ENCODE results near the gene SHMT1. TPM values are rescaled to one million over a fixed set of nuclear protein-coding genes. Genes with fewer than 3 reads are reported as not detected.
"Not testable (repeated sequence)": the region's sequence is repeated elsewhere in the genome, so short reads cannot be mapped to it uniquely, and the experiment has no call there.

The SHMT1 gene
- total RNA-seq = 34.2 TPM
- polyA plus RNA-seq = 16.1 TPM
- long read RNA-seq, donor 1, partial matches to known transcripts = 0 of 1 reads
- long read RNA-seq, donor 1, other reads (novel, unspliced or antisense) = 0 of 1 reads
- long read RNA-seq, donor 2 = 0 reads
- long read RNA-seq, donor 3, transcript SHMT1-201 (12 exons, 2,464 nt) = major isoform, 8 of 9 reads
- long read RNA-seq, donor 3, partial matches to known transcripts = 0 of 9 reads
- long read RNA-seq, donor 3, other reads (novel, unspliced or antisense) = 0 of 9 reads
- long read RNA-seq, donor 4, partial matches to known transcripts = 0 of 4 reads
- long read RNA-seq, donor 4, other reads (novel, unspliced or antisense) = 0 of 4 reads
- long read RNA-seq, donor 5, transcript SHMT1-201 (12 exons, 2,464 nt) = major isoform, 13 of 22 reads
- long read RNA-seq, donor 5, partial matches to known transcripts = 5 of 22 reads
- long read RNA-seq, donor 5, other reads (novel, unspliced or antisense) = 0 of 22 reads
- long read RNA-seq, donor 6, transcript SHMT1-201 (12 exons, 2,464 nt) = major isoform, 8 of 18 reads
- long read RNA-seq, donor 6, partial matches to known transcripts = 7 of 18 reads
- long read RNA-seq, donor 6, other reads (novel, unspliced or antisense) = 0 of 18 reads
- long read RNA-seq, donor 7, transcript SHMT1-201 (12 exons, 2,464 nt) = major isoform, 8 of 11 reads
- long read RNA-seq, donor 7, partial matches to known transcripts = 0 of 11 reads
- long read RNA-seq, donor 7, other reads (novel, unspliced or antisense) = 0 of 11 reads
- long read RNA-seq, donor 8, partial matches to known transcripts = 0 of 2 reads
- long read RNA-seq, donor 8, other reads (novel, unspliced or antisense) = 0 of 2 reads
- long read RNA-seq, donor 9, transcript SHMT1-201 (12 exons, 2,464 nt) = major isoform, 6 of 7 reads
- long read RNA-seq, donor 9, partial matches to known transcripts = 0 of 7 reads
- long read RNA-seq, donor 9, other reads (novel, unspliced or antisense) = 0 of 7 reads
- long read RNA-seq, donor 10, transcript SHMT1-201 (12 exons, 2,464 nt) = major isoform, 7 of 9 reads
- long read RNA-seq, donor 10, partial matches to known transcripts = 0 of 9 reads
- long read RNA-seq, donor 10, other reads (novel, unspliced or antisense) = 0 of 9 reads

DNA sequence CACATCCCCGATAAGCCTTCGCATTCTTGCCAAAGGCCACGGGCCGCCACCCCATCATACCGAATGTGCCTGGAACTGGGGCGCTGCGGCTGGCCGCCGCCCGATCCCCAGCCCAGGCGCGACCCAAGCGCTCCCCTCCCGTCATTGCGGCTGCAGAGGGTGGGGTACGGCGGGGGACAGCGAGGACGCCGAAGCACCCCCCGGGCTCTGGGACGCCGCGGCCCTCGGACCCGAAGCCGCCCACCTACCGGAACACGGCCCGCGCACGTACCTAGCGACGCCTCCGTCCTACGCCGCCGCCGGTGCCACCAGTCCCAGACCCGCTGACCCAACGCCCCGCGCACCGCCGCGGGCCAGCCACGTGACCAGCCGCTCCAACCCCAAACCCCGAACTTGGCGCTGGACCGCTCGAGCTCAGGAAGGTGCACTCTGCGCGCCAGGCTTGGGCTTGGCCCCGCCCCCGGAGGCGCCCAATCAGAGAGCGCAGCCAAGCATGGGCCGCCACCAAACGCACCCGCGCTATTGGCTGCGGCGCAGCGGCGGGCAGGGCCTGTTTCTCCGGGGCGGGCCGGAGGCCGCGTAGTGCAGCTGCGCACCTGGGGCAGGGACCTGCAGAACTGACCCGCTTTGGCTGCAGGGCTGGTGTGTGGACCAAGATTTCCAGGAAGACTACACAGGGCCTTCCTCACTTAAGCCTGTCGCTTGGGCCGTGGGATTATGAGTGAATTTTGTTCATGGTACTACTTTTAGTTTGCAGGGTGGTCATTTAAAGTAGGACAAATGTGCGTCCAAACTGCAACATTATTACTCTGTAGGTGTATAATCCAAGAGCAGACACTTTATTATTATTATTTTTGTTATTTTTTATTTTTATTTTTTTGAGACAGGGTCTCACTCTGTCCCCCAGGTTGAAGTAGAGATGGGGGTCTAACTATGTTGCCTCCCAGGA, at the start of gene SHMT1:
Gene SHMT1 (minus strand): TSS at position 450 of the 949 bp plus-strand sequence. CDS start 7,569 bp downstream, outside the sequence.
- peak within 1 kb of the TSS; percentile 83 to 88 for H3K4me3 ChIP-seq (ENCODE audit: low read length in 2 of 2)
- peaks cover 5 to 9% of the 10 kb centered on the region in 2 donors for H3K36me3 ChIP-seq (ENCODE audit: control insufficient read depth in 2 of 2, insufficient read depth in 2 of 2, low read length in 1 of 2)
- peaks cover 9 to 25% of the 10 kb centered on the region in 2 donors for H3K4me1 ChIP-seq (ENCODE audit: control insufficient read depth in 2 of 2, insufficient read depth in 2 of 2, low read length in 2 of 2)
- H3K27ac ChIP-seq (ENCODE audit: low read depth in 1 of 2, low read length in 1 of 2) = peak within 1 kb of the TSS; percentile 19 to 74
- WGBS = 1% methylated on average over 76 of the region's 76 CpGs
- peak; percentile 70 to 94 (median 86) for DNase-seq (ENCODE audit: low read depth in 6 of 9, low spot score in 9 of 9)
- H3K9me3 ChIP-seq (ENCODE audit: control insufficient read depth in 2 of 2, insufficient read depth in 1 of 2, low read length in 1 of 2) = no peaks in the 10 kb centered on the region
- H3K27me3 ChIP-seq (ENCODE audit: control insufficient read depth in 2 of 2, insufficient read depth in 1 of 2, low read length in 1 of 2) = no peaks in the 10 kb centered on the region

- not testable (repeated sequence) for H3K9me3 ChIP-seq (ENCODE audit: control insufficient read depth in 2 of 2, insufficient read depth in 1 of 2, low read length in 1 of 2); H3K27ac ChIP-seq (ENCODE audit: low read depth in 1 of 2, low read length in 1 of 2); H3K27me3 ChIP-seq (ENCODE audit: control insufficient read depth in 2 of 2, insufficient read depth in 1 of 2, low read length in 1 of 2); DNase-seq (ENCODE audit: low read depth in 6 of 9, low spot score in 9 of 9); H3K36me3 ChIP-seq (ENCODE audit: control insufficient read depth in 2 of 2, insufficient read depth in 2 of 2, low read length in 1 of 2); H3K4me1 ChIP-seq (ENCODE audit: control insufficient read depth in 2 of 2, insufficient read depth in 2 of 2, low read length in 2 of 2)
- peak overlapping the region; percentile 55 to 61 for H3K4me3 ChIP-seq (ENCODE audit: low read length in 2 of 2)
- no CpG with 5 or more reads among the region's 32 CpGs for WGBS
These were observed 48.7 kb upstream of the SHMT1 start for GRCh38 chr17:18412001-18412538.

GRCh38 chr17:18411377-18411864, 48.1 kb upstream of the SHMT1 start:
- not testable (repeated sequence) for H3K4me1 ChIP-seq (ENCODE audit: control insufficient read depth in 2 of 2, insufficient read depth in 2 of 2, low read length in 2 of 2); H3K27me3 ChIP-seq (ENCODE audit: control insufficient read depth in 2 of 2, insufficient read depth in 1 of 2, low read length in 1 of 2); H3K36me3 ChIP-seq (ENCODE audit: control insufficient read depth in 2 of 2, insufficient read depth in 2 of 2, low read length in 1 of 2); H3K9me3 ChIP-seq (ENCODE audit: control insufficient read depth in 2 of 2, insufficient read depth in 1 of 2, low read length in 1 of 2)
- Histone ChIP-seq H3K4me3 (ENCODE audit: low read length in 2 of 2) (peak overlapping the region; percentile 55 to 61), H3K27ac (ENCODE audit: low read depth in 1 of 2, low read length in 1 of 2) (peak overlapping the region; percentile 90 to 91)
- under 1% methylated on average over 23 of the region's 25 CpGs for WGBS
- DNase-seq (ENCODE audit: low read depth in 6 of 9, low spot score in 9 of 9) = peak in 6 of 9 donors; percentile 10 to 53 (median 27)

- not testable (repeated sequence) for H3K4me1 ChIP-seq (ENCODE audit: control insufficient read depth in 2 of 2, insufficient read depth in 2 of 2, low read length in 2 of 2); H3K36me3 ChIP-seq (ENCODE audit: control insufficient read depth in 2 of 2, insufficient read depth in 2 of 2, low read length in 1 of 2); H3K27me3 ChIP-seq (ENCODE audit: control insufficient read depth in 2 of 2, insufficient read depth in 1 of 2, low read length in 1 of 2); H3K9me3 ChIP-seq (ENCODE audit: control insufficient read depth in 2 of 2, insufficient read depth in 1 of 2, low read length in 1 of 2)
- 23% methylated on average over 11 of the region's 11 CpGs for WGBS
- peak overlapping the region; percentile 25 to 43 for H3K27ac ChIP-seq (ENCODE audit: low read depth in 1 of 2, low read length in 1 of 2)
- DNase-seq (ENCODE audit: low read depth in 6 of 9, low spot score in 9 of 9) = peak in 2 of 9 donors; percentile 1 to 14
- H3K4me3 ChIP-seq (ENCODE audit: low read length in 2 of 2) = peak overlapping the region; percentile 55 to 61
These were observed 47.4 kb upstream of the SHMT1 start for GRCh38 chr17:18410736-18411135.

DNA sequence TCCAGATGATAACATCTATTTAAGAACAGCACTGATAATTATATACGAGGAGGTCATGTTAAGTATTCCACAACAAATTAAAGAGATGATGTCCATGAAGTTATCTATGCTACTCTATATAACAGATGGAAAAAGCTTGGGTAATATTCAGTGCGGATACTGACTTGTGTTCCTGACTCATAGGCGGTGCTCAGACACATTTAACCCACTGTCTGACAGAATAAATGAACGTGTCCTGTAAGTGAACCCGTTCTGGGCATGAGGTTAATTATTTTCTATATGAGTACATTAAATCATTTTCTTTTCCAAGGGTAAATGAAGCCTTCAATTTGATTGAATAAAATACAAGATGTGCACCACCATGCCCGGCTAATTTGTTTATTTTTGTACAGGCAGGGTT, 46.0 kb upstream of the SHMT1 start:
- WGBS = 85% methylated on average over 6 of the region's 6 CpGs
- not testable (repeated sequence) for H3K36me3 ChIP-seq (ENCODE audit: control insufficient read depth in 2 of 2, insufficient read depth in 2 of 2, low read length in 1 of 2); DNase-seq (ENCODE audit: low read depth in 6 of 9, low spot score in 9 of 9); H3K27me3 ChIP-seq (ENCODE audit: control insufficient read depth in 2 of 2, insufficient read depth in 1 of 2, low read length in 1 of 2); H3K4me1 ChIP-seq (ENCODE audit: control insufficient read depth in 2 of 2, insufficient read depth in 2 of 2, low read length in 2 of 2); H3K9me3 ChIP-seq (ENCODE audit: control insufficient read depth in 2 of 2, insufficient read depth in 1 of 2, low read length in 1 of 2)
- H3K4me3 ChIP-seq (ENCODE audit: low read length in 2 of 2) = peak overlapping the region in 1 of 2 donors; percentile 8
- H3K27ac ChIP-seq (ENCODE audit: low read depth in 1 of 2, low read length in 1 of 2) = peak overlapping the region; percentile 42 to 71

- H3K27ac ChIP-seq (ENCODE audit: low read depth in 1 of 2, low read length in 1 of 2) = peak overlapping the region in 1 of 2 donors; percentile 71
- not testable (repeated sequence) for H3K4me1 ChIP-seq (ENCODE audit: control insufficient read depth in 2 of 2, insufficient read depth in 2 of 2, low read length in 2 of 2); H3K9me3 ChIP-seq (ENCODE audit: control insufficient read depth in 2 of 2, insufficient read depth in 1 of 2, low read length in 1 of 2); H3K27me3 ChIP-seq (ENCODE audit: control insufficient read depth in 2 of 2, insufficient read depth in 1 of 2, low read length in 1 of 2); H3K36me3 ChIP-seq (ENCODE audit: control insufficient read depth in 2 of 2, insufficient read depth in 2 of 2, low read length in 1 of 2); H3K4me3 ChIP-seq (ENCODE audit: low read length in 2 of 2)
- peak in 4 of 9 donors; percentile 4 to 49 (median 13) for DNase-seq (ENCODE audit: low read depth in 6 of 9, low spot score in 9 of 9)
- WGBS = 62% methylated on average over 3 of the region's 3 CpGs
These were observed 45.6 kb upstream of the SHMT1 start for GRCh38 chr17:18408906-18409305.

GRCh38 chr17:18403604-18404003, 40.3 kb upstream of the SHMT1 start:
- H3K4me1 ChIP-seq (ENCODE audit: control insufficient read depth in 2 of 2, insufficient read depth in 2 of 2, low read length in 2 of 2); H3K36me3 ChIP-seq (ENCODE audit: control insufficient read depth in 2 of 2, insufficient read depth in 2 of 2, low read length in 1 of 2); H3K9me3 ChIP-seq (ENCODE audit: control insufficient read depth in 2 of 2, insufficient read depth in 1 of 2, low read length in 1 of 2); H3K27ac ChIP-seq (ENCODE audit: low read depth in 1 of 2, low read length in 1 of 2); H3K4me3 ChIP-seq (ENCODE audit: low read length in 2 of 2); H3K27me3 ChIP-seq (ENCODE audit: control insufficient read depth in 2 of 2, insufficient read depth in 1 of 2, low read length in 1 of 2); DNase-seq (ENCODE audit: low read depth in 6 of 9, low spot score in 9 of 9): not testable (repeated sequence)
- 100% methylated on average over 2 of the region's 5 CpGs for WGBS

DNA sequence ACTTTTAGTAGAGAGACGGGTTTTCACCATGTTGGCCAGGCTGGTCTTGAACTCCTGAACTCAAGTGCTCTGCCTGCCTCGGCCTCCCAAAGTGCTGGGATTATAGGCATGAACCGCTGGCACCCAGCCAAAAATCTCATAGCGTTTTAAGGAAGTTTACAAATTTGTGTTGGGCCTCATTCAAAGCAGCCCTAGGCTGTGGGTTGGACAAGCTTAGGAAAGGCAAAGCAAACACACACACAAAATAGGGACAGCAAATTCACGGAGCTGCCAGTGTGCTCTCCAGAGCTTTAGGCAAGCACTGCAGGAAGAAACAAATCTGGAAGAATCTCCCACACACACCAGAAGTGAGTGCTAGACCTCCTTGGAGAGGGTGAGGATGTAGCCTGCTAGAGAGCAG, 39.8 kb upstream of the SHMT1 start:
- H3K27me3 ChIP-seq (ENCODE audit: control insufficient read depth in 2 of 2, insufficient read depth in 1 of 2, low read length in 1 of 2); H3K27ac ChIP-seq (ENCODE audit: low read depth in 1 of 2, low read length in 1 of 2); H3K4me3 ChIP-seq (ENCODE audit: low read length in 2 of 2); H3K36me3 ChIP-seq (ENCODE audit: control insufficient read depth in 2 of 2, insufficient read depth in 2 of 2, low read length in 1 of 2); DNase-seq (ENCODE audit: low read depth in 6 of 9, low spot score in 9 of 9); H3K4me1 ChIP-seq (ENCODE audit: control insufficient read depth in 2 of 2, insufficient read depth in 2 of 2, low read length in 2 of 2); H3K9me3 ChIP-seq (ENCODE audit: control insufficient read depth in 2 of 2, insufficient read depth in 1 of 2, low read length in 1 of 2): not testable (repeated sequence)
- WGBS = 55% methylated on average over 4 of the region's 5 CpGs
